ENCODE measurements around the gene PHETA1.
"Not testable (repeated sequence)": the region's sequence is repeated elsewhere in the genome, so short reads cannot be mapped to it uniquely, and the experiment has no call there.

DNA sequence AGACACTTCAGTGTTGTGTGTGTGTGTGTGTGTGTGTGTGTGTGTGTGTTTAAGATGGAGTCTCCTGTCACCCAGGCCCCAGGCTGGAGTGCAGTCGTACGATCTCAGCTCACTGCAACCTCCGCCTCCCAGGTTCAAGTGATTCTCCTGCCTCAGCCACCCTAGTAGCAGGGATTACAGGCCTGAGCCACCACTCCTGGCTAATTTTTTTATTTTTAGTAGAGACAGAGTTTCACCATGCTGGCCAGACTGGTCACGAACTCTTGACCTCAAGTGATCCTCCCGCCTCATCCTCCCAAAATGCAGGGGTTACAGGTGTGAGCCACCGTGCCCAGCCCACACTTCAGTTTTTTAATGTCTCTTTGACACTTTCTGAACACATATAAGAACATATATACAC, 32.5 kb downstream of the PHETA1 start:
- TF ChIP-seq EZH2 (IDR thresholded peaks at IDR 0.05; ENCODE audit: borderline replicate concordance, control insufficient read depth, low read depth, low read length); ZSCAN29 (IDR thresholded peaks at IDR 0.05); IKZF1 (conservative IDR thresholded peaks at IDR 0.05); CEBPB (IDR thresholded peaks at IDR 0.05; ENCODE audit: borderline replicate concordance in 1 of 2, low read depth in 2 of 2, low read length in 2 of 2); POLR2A (IDR thresholded peaks at IDR 0.05; ENCODE audit: low read depth, low read length); ZZZ3 (IDR thresholded peaks at IDR 0.05; ENCODE audit: control insufficient read depth, insufficient read length, low read depth); MTA2 (IDR thresholded peaks at IDR 0.05; ENCODE audit: low read depth): not testable (repeated sequence)
- TF ChIP-seq, protein P1, sequence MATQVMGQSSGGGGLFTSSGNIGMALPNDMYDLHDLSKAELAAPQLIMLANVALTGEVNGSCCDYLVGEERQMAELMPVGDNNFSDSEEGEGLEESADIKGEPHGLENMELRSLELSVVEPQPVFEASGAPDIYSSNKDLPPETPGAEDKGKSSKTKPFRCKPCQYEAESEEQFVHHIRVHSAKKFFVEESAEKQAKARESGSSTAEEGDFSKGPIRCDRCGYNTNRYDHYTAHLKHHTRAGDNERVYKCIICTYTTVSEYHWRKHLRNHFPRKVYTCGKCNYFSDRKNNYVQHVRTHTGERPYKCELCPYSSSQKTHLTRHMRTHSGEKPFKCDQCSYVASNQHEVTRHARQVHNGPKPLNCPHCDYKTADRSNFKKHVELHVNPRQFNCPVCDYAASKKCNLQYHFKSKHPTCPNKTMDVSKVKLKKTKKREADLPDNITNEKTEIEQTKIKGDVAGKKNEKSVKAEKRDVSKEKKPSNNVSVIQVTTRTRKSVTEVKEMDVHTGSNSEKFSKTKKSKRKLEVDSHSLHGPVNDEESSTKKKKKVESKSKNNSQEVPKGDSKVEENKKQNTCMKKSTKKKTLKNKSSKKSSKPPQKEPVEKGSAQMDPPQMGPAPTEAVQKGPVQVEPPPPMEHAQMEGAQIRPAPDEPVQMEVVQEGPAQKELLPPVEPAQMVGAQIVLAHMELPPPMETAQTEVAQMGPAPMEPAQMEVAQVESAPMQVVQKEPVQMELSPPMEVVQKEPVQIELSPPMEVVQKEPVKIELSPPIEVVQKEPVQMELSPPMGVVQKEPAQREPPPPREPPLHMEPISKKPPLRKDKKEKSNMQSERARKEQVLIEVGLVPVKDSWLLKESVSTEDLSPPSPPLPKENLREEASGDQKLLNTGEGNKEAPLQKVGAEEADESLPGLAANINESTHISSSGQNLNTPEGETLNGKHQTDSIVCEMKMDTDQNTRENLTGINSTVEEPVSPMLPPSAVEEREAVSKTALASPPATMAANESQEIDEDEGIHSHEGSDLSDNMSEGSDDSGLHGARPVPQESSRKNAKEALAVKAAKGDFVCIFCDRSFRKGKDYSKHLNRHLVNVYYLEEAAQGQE (IDR thresholded peaks at IDR 0.05; ENCODE audit: low read depth, low read length) = not testable (repeated sequence)
- TF ChIP-seq, protein P2, sequence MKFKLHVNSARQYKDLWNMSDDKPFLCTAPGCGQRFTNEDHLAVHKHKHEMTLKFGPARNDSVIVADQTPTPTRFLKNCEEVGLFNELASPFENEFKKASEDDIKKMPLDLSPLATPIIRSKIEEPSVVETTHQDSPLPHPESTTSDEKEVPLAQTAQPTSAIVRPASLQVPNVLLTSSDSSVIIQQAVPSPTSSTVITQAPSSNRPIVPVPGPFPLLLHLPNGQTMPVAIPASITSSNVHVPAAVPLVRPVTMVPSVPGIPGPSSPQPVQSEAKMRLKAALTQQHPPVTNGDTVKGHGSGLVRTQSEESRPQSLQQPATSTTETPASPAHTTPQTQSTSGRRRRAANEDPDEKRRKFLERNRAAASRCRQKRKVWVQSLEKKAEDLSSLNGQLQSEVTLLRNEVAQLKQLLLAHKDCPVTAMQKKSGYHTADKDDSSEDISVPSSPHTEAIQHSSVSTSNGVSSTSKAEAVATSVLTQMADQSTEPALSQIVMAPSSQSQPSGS (IDR thresholded peaks at IDR 0.05; ENCODE audit: low read length) = not testable (repeated sequence)

All from GM12878 (cell line).